22Rv1 (cell line): ENCODE measurements around the gene RFX4.

ENCODE experiments used
- H3K27ac ChIP-seq: fragments of 450-650 bp; 2 replicates; pipeline ENCODE4 v1.5.1; 2017
- CTCF ChIP-seq: fragments of 450-650 bp; IDR thresholded peaks from 2 replicates; pipeline ENCODE4 v1.5.1; 2017; ENCODE audit warnings: mild to moderate bottlenecking
- ZFX ChIP-seq: fragments of 450-650 bp; IDR thresholded peaks from 2 replicates; pipeline ENCODE4 v1.6.1; 2017; ENCODE audit warnings: antibody characterized with exemption, borderline replicate concordance

RFX4 gene

GRCh38 chr12:106774005-106774807 is 191.4 kb downstream of the RFX4 start, which contains the start of gene RIC8B:
TSS of gene RIC8B (plus strand) at chr12:106774682. CDS start at chr12:106774746, 64 bp downstream.
- TF ChIP-seq ZFX: peak; percentile 42; the same call in 1 of the 2 replicates
- no peak for TF ChIP-seq CTCF
- peak within 1 kb of the TSS; percentile 93 for H3K27ac ChIP-seq

DNA sequence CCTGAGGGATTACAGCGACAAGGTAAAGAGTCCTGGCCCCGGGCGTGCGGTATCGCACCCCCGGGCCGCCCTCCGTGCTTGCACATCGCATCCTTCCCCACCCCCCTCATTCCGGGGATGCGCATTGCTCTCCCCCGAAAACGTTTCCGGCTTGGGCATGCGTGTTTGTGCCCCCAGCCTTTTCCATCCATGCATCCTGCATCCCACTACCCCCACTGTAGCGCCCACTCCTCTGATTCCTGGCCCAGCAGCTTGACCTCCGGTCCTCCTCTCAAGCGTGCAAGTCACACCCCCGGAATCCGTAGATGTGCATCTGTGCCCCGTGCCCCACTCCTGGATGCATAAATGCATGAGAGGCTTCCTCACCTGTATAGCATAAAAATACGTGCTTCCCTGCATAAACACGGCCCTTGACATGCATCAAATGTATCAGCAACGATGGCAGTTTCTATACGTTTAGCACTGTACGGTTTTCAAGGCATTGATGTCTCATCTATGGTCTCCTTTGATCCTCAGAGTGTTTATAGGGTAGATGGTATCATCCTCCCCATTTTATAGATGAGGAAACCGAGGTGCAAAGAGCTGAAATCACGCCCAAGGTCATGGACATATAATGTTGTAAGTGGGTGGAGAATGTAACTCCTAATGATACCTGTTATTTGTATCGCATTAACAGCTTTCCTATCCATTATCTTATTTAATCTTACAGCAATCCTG is 192.2 kb downstream of the RFX4 start:
- TF ChIP-seq ZFX (no peak), CTCF (no peak)
- peak overlapping the region; percentile 93 for H3K27ac ChIP-seq

- H3K27ac ChIP-seq: no peak overlapping the region
- TF ChIP-seq CTCF (no peak), ZFX (no peak)
These were observed 194.1 kb downstream of the RFX4 start for GRCh38 chr12:106776897-106777296.

DNA sequence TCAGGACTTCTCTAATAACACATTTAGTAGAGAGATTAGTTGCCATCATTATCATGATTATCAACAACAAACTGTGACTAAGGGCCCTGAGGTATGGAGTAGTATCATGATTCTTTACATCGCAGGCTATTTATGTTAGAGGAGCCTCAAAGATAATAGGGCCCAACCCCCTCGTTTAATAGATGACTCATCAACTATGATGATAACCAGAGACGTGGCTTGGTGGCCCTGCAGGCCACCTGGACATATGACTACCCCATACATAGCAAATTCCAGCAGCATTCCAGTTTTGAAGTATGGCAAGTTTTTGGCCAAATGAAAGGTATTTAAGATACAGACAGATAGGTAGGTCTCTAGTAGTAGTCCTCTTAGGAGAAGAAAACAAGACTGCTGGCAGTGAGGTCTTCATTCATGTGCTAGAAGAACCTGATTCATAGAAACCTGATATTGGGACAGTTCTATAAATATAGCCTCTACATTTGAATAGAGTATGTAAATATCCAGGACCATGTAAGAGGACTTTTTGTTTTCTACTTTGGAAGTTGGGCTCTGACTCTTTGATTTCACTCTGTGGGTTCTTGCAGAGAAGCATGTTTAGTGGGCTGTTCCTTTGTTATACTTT is 197.3 kb downstream of the RFX4 start:
- TF ChIP-seq CTCF: no peak
- TF ChIP-seq ZFX: no peak
- H3K27ac ChIP-seq: no peak overlapping the region

GRCh38 chr12:106782619-106783018 is 199.8 kb downstream of the RFX4 start:
- H3K27ac ChIP-seq: peak overlapping the region; percentile 27
- TF ChIP-seq ZFX (no peak), CTCF (no peak)

GRCh38 chr12:106783515-106783914 is 200.7 kb downstream of the RFX4 start:
- TF ChIP-seq CTCF: no peak
- TF ChIP-seq ZFX: no peak
- 0 out of 2 replicates have a peak overlapping the region, but pooled peaks have one; percentile 27 for H3K27ac ChIP-seq

GRCh38 chr12:106790020-106790419 is 207.2 kb downstream of the RFX4 start:
- TF ChIP-seq ZFX (no peak), CTCF (peak; percentile 67)
- no peak overlapping the region for H3K27ac ChIP-seq
